GM19328 (cell line): ENCODE data around the gene SLC6A7.

Experiments
- ATAC-seq: cut with Tn5 transposase; IDR thresholded peaks from one replicate; pipeline ENCODE4 v1.9.1; 2021; ENCODE audit warnings: mild to moderate bottlenecking, moderate library complexity; ENCODE audit not compliant: unreplicated experiment

The SLC6A7 gene

GRCh38 chr5:150172145-150172544, 17.7 kb upstream of the SLC6A7 start:
- ATAC-seq: no peak

GRCh38 chr5:150172556-150172955, 17.3 kb upstream of the SLC6A7 start:
- ATAC-seq: no peak

GRCh38 chr5:150173161-150173560, 16.7 kb upstream of the SLC6A7 start:
- ATAC-seq: no peak

GRCh38 chr5:150174285-150174684, 15.6 kb upstream of the SLC6A7 start:
- no peak for ATAC-seq

GRCh38 chr5:150175076-150175475, 14.8 kb upstream of the SLC6A7 start:
- no peak for ATAC-seq

GRCh38 chr5:150175536-150175935, 14.3 kb upstream of the SLC6A7 start:
- no peak for ATAC-seq

- no peak for ATAC-seq
Measured at GRCh38 chr5:150176745-150177477, 13.0 kb upstream of the SLC6A7 start.

- no peak for ATAC-seq
Measured at GRCh38 chr5:150177721-150178120, 12.1 kb upstream of the SLC6A7 start.

GRCh38 chr5:150178262-150178661, 11.6 kb upstream of the SLC6A7 start:
- no peak for ATAC-seq

- no peak for ATAC-seq
Measured at GRCh38 chr5:150179019-150179620, 10.7 kb upstream of the SLC6A7 start.

GRCh38 chr5:150180241-150181026, 9.4 kb upstream of the SLC6A7 start:
- no peak for ATAC-seq

GRCh38 chr5:150181027-150181426, 8.8 kb upstream of the SLC6A7 start:
- no peak for ATAC-seq

GRCh38 chr5:150181766-150182545, 7.9 kb upstream of the SLC6A7 start:
- ATAC-seq: no peak

- no peak for ATAC-seq
Measured at GRCh38 chr5:150182774-150183173, 7.1 kb upstream of the SLC6A7 start.

- no peak for ATAC-seq
Measured at GRCh38 chr5:150183436-150183835, 6.4 kb upstream of the SLC6A7 start.

GRCh38 chr5:150184006-150184405, 5.9 kb upstream of the SLC6A7 start:
- no peak for ATAC-seq

- no peak for ATAC-seq
Measured at GRCh38 chr5:150184990-150185912, 4.6 kb upstream of the SLC6A7 start.

- no peak for ATAC-seq
Measured at GRCh38 chr5:150186137-150186536, 3.7 kb upstream of the SLC6A7 start.

GRCh38 chr5:150186897-150187296, 3.0 kb upstream of the SLC6A7 start:
- ATAC-seq: no peak
